KOPT-K1 (cell line): ENCODE data around the gene LRP2.

ENCODE experiments used
- H3K27ac ChIP-seq: fragments of 200-600 bp; sonication (generic); 2 replicates; pipeline ENCODE4 v1.5.1; 2016; ENCODE audit warnings: antibody characterized with exemption, mild to moderate bottlenecking, low read depth, low read length; ENCODE audit not compliant: poor library complexity, severe bottlenecking
- H3K36me3 ChIP-seq: fragments of 200-600 bp; sonication (generic); 2 replicates; pipeline ENCODE4 v1.5.1; 2017; ENCODE audit warnings: antibody characterized with exemption, mild to moderate bottlenecking, low read length, moderate library complexity; ENCODE audit not compliant: insufficient read depth
- H3K9me3 ChIP-seq: fragments of 200-600 bp; sonication (generic); 2 replicates; pipeline ENCODE4 v1.5.1; 2017; ENCODE audit warnings: antibody characterized with exemption, low read length, mild to moderate bottlenecking; ENCODE audit not compliant: insufficient read depth, poor library complexity, severe bottlenecking

Gene LRP2

GRCh38 chr2:169361706-169362117, 622 bp downstream of the LRP2 start:
- Histone ChIP-seq H3K36me3 (no peaks in the 10 kb centered on the region), H3K9me3 (no peaks in the 10 kb centered on the region), H3K27ac (no peak overlapping the region)

- H3K36me3 ChIP-seq = no peaks in the 10 kb centered on the region
- no peaks in the 10 kb centered on the region for H3K9me3 ChIP-seq
- H3K27ac ChIP-seq = no peak overlapping the region
Observed at GRCh38 chr2:169360984-169361705, 1.2 kb downstream of the LRP2 start.

DNA sequence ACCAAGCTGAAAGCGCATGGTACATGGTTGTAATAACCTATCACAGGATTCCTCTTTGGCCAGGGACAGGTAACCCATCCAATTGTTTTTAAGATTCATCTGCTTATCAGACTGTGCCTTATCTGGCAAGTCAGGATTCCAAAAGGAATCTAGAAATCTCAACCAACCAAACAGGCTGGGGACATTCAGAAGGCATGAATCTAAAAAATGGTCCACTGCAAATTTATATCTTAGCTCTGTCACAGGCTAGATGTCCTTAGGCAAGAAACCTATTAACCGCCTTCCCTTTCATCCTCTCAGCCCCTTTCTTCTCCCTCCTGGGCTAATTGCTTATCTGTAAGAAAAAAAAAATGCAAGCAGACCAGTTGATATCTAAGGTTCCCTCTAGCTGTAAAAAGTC, 4.3 kb downstream of the LRP2 start:
- H3K36me3 ChIP-seq = no peaks in the 10 kb centered on the region
- no peaks in the 10 kb centered on the region for H3K9me3 ChIP-seq
- no peak overlapping the region for H3K27ac ChIP-seq

- Histone ChIP-seq H3K9me3 (no peaks in the 10 kb centered on the region), H3K36me3 (no peaks in the 10 kb centered on the region), H3K27ac (no peak overlapping the region)
Observed at GRCh38 chr2:169354244-169354643, 8.1 kb downstream of the LRP2 start.

GRCh38 chr2:169351725-169352124, 10.6 kb downstream of the LRP2 start:
- H3K27ac ChIP-seq = no peak overlapping the region
- no peaks in the 10 kb centered on the region for H3K9me3 ChIP-seq
- no peaks in the 10 kb centered on the region for H3K36me3 ChIP-seq

DNA sequence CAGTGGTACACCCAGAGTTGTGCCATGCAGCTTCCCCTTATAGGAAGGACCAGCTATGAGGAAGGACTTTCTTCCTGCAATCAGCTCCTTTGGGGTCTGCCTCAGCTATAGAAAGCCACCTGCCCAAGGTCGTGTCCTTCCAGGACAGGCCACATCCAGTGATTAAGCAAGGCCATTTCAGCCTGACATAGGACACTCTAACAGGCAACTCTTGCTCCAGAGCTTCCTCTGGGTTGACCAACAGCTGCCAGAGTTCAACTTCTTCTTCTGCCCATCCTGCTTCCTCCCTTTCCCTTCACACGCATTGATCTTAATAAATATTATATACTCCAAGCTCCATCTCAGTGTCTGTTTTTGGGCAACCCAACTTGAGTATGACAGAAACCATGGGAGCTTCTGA, 12.8 kb downstream of the LRP2 start:
- Histone ChIP-seq H3K27ac (no peak overlapping the region), H3K36me3 (no peaks in the 10 kb centered on the region), H3K9me3 (no peaks in the 10 kb centered on the region)

DNA sequence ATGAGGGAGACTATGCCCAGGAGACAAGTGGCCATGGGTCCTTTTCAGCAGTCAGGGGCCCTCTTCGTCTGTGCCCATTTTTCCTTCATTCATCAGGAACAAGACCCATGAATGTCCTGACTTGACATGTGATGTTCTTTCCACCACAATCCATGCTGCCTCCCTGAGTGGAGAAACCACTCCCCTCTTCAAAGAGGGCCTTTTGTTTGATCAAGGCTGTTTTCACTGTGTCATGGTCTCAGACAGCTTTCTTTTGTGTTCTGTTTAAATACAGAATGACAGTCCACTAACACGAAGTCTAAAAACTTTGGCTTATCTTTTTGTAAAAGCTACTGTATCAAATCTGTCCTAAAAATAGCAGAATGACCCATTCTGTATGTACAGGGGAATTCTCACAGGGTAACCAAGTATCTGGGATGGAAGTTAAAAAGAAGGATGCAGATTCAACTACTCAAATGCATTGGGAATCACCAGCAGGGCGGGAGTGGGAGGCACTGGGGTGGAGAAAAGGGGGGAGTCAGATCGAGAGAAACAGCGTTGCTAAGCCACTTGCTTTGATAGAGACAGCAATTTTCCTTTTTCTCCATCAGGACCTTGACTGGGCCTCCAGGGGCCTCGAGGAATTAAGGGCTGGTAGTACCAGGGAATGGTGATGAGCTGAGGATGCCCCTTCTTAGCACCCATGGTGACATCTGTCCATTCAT, 13.9 kb downstream of the LRP2 start:
- H3K9me3 ChIP-seq = no peaks in the 10 kb centered on the region
- no peak overlapping the region for H3K27ac ChIP-seq
- no peaks in the 10 kb centered on the region for H3K36me3 ChIP-seq

GRCh38 chr2:169345486-169346437, 16.6 kb downstream of the LRP2 start:
- no peak overlapping the region for H3K27ac ChIP-seq
- H3K9me3 ChIP-seq = no peaks in the 10 kb centered on the region
- no peaks in the 10 kb centered on the region for H3K36me3 ChIP-seq

DNA sequence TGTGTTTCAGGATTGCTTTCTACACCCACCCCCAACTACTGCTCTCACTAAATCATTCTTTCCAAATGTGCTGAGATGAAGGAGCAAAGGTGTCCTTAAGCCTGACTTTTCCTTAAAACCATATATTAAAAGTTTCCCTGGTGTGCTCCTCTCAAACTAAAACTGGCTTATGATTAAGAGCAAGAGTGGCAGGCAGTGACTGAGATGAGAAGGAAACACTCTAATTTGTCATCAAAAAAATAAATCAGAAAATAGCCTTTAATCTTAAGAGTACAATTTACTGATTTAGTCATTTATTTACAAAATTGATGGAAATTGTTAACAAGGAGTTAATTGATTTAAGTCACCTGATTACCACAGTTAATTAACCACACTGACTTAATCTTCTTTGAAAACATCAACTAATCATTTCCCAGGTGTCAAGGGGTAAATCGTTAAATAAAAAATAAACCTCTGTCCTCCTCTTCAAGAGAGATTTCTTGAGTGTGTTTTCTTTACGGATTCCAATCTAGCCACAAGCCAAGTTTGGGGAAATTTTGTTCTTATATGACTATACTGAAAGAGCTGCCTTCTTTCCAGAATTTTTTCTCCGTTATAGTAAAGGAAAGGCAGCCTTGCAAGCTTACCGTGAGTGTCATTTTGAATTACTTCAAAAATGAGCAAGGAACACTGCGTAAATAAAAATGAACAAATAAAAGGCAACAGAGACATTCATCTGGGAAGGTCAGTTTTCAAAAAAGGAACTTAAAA, 17.4 kb downstream of the LRP2 start:
- no peak overlapping the region for H3K27ac ChIP-seq
- no peaks in the 10 kb centered on the region for H3K36me3 ChIP-seq
- H3K9me3 ChIP-seq = no peaks in the 10 kb centered on the region

GRCh38 chr2:169343202-169343601, 19.1 kb downstream of the LRP2 start:
- H3K27ac ChIP-seq = no peak overlapping the region
- H3K36me3 ChIP-seq = no peaks in the 10 kb centered on the region
- no peaks in the 10 kb centered on the region for H3K9me3 ChIP-seq

DNA sequence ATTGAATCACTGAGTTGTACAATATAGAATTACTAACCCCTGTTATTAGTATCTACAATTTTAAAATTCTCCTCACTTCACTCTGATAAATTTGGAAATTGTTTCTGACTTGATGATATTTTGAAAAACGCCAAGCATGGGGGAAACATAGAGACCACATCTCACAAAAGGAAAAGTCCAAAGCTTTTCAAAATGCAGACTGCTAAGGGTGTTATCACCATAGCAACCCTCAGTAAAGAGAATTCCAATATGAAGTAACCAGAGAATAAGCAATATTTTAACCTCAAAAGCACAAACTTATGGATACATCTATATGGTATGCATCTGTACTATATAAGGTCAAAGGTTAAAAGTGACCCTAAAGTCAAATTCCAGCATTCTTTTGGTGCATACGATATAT, 22.7 kb downstream of the LRP2 start:
- Histone ChIP-seq H3K9me3 (no peaks in the 10 kb centered on the region), H3K27ac (no peak overlapping the region), H3K36me3 (no peaks in the 10 kb centered on the region)

GRCh38 chr2:169336695-169337094, 25.6 kb downstream of the LRP2 start:
- H3K27ac ChIP-seq = no peak overlapping the region
- H3K9me3 ChIP-seq = no peaks in the 10 kb centered on the region

GRCh38 chr2:169330555-169331198, 31.7 kb downstream of the LRP2 start:
- Histone ChIP-seq H3K27ac (no peak overlapping the region), H3K9me3 (no peaks in the 10 kb centered on the region), H3K36me3 (no peaks in the 10 kb centered on the region)

More at GRCh38 chr2:169336695-169337094, 25.6 kb downstream of the LRP2 start:
- H3K36me3 ChIP-seq = no peaks in the 10 kb centered on the region
